CD4-positive, alpha-beta T cell treated with Interleukin-15 for 1 hour (primary cell): ENCODE measurements around the gene RPUSD4.
"Not testable (repeated sequence)": the region's sequence is repeated elsewhere in the genome, so short reads cannot be mapped to it uniquely, and the experiment has no call there.

Experiments used
- DNase-seq: peaks from one replicate; pipeline ENCODE4 v3.0.0-alpha.2; 2020

The RPUSD4 gene

GRCh38 chr11:126211236-126212088, at the start of gene RPUSD4, which contains the start of gene FAM118B:
Gene RPUSD4, minus strand, starts transcription at chr11:126211650. Its CDS starts 12 bp downstream, at chr11:126211638.
Gene FAM118B, plus strand, starts transcription at chr11:126211782. Its CDS starts 23,220 bp downstream, at chr11:126235002.
- DNase-seq, result peak; percentile 97

GRCh38 chr11:126257764-126258163, 46.3 kb upstream of the RPUSD4 start:
- DNase-seq, result no peak

- DNase-seq, result no peak
Observed at GRCh38 chr11:126257144-126257543, 45.7 kb upstream of the RPUSD4 start.

- DNase-seq, result no peak
Observed at GRCh38 chr11:126256216-126256615, 44.8 kb upstream of the RPUSD4 start.

- not testable (repeated sequence) for DNase-seq
Observed at GRCh38 chr11:126255507-126255906, 44.1 kb upstream of the RPUSD4 start.

GRCh38 chr11:126254819-126255218, 43.4 kb upstream of the RPUSD4 start:
- no peak for DNase-seq

GRCh38 chr11:126253265-126253664, 41.8 kb upstream of the RPUSD4 start:
- DNase-seq, result no peak

GRCh38 chr11:126246636-126247035, 35.2 kb upstream of the RPUSD4 start:
- no peak for DNase-seq

- DNase-seq, result no peak
Observed at GRCh38 chr11:126233391-126233790, 21.9 kb upstream of the RPUSD4 start.

- no peak for DNase-seq
Observed at GRCh38 chr11:126232683-126233082, 21.2 kb upstream of the RPUSD4 start.

GRCh38 chr11:126231725-126232459, 20.4 kb upstream of the RPUSD4 start:
- no peak for DNase-seq

- DNase-seq, result no peak
Observed at GRCh38 chr11:126229858-126230540, 18.5 kb upstream of the RPUSD4 start.

GRCh38 chr11:126226334-126227084, 15.1 kb upstream of the RPUSD4 start:
- DNase-seq, result no peak

- no peak for DNase-seq
Observed at GRCh38 chr11:126225295-126225665, 13.8 kb upstream of the RPUSD4 start.

GRCh38 chr11:126224647-126225294, 13.3 kb upstream of the RPUSD4 start:
- DNase-seq, result no peak

- no peak for DNase-seq
Observed at GRCh38 chr11:126219547-126219946, 8.1 kb upstream of the RPUSD4 start.

- DNase-seq, result no peak
Observed at GRCh38 chr11:126217491-126217890, 6.0 kb upstream of the RPUSD4 start.

- no peak for DNase-seq
Observed at GRCh38 chr11:126216526-126217305, 5.3 kb upstream of the RPUSD4 start.

- DNase-seq, result no peak
Observed at GRCh38 chr11:126214841-126215240, 3.4 kb upstream of the RPUSD4 start.

GRCh38 chr11:126214441-126214840, 3.0 kb upstream of the RPUSD4 start:
- no peak for DNase-seq

- no peak for DNase-seq
Observed at GRCh38 chr11:126212089-126212660, 725 bp upstream of the RPUSD4 start.
